ENCODE measurements around the gene MED12L.
"Not testable (repeated sequence)": the region's sequence is repeated elsewhere in the genome, so short reads cannot be mapped to it uniquely, and the experiment has no call there.

MED12L gene

GRCh38 chr3:151052756-151053155 lies 32.7 kb upstream of the MED12L start:
- TF ChIP-seq CTCF (IDR thresholded peaks at IDR 0.05; ENCODE audit: low read depth, low read length) = no peak
- no peak for DNase-seq (ENCODE audit: low read depth, low spot score)
- in situ Hi-C loops (cut with HindIII; ENCODE audit: low sequenced_read_pairs) = no loop called here
- no peak overlapping the region for H3K4me3 ChIP-seq (ENCODE audit: low read depth, low read length)

GRCh38 chr3:151058740-151059139 lies 26.7 kb upstream of the MED12L start:
- no peak for TF ChIP-seq CTCF (IDR thresholded peaks at IDR 0.05; ENCODE audit: low read depth, low read length)
- no peak for DNase-seq (ENCODE audit: low read depth, low spot score)
- in situ Hi-C loops (cut with HindIII; ENCODE audit: low sequenced_read_pairs) = no loop called here
- no peak overlapping the region for H3K4me3 ChIP-seq (ENCODE audit: low read depth, low read length)

DNA sequence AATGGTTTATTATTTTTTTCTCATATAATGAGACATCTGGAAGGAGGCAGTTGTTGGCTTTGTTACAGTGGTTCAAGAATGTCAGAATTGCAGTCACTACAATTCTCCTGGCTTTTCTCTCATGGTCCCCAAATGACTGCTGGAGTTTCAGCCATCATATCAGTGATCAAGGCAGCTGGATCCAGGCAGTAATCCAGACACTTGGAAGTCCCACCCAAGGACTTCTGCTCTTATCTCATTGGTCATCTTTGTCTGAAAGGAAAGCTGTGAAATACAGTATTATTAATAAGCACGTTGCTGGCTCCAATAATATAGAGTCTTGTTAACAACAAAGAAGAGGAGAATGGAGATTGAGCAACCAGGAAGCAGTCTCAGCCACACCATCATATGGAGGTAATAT lies 22.9 kb upstream of the MED12L start:
- TF ChIP-seq CTCF (IDR thresholded peaks at IDR 0.05; ENCODE audit: low read depth, low read length) = no peak
- in situ Hi-C loops (cut with HindIII; ENCODE audit: low sequenced_read_pairs) = no loop called here
- no peak overlapping the region for H3K4me3 ChIP-seq (ENCODE audit: low read depth, low read length)
- no peak for DNase-seq (ENCODE audit: low read depth, low spot score)

DNA sequence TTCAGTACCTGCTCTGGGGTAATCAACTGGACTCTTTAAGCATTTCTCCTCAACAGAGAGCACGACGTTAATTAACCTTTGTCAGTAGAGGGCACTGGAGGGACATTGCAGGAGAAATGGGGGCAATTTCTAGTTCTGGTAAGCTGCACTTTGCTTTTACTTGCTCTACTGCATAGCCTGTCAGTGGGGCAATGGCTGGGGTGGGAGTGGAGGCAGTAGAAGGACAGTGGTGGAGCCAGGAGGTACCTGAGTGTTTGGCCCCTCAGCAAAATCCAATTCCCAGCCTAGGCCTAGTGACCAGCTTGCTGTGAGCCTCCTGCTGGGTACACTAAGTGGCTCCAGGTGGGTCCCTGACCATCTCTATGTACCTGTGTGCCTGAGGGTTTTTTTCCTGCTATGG lies 18.3 kb upstream of the MED12L start:
- in situ Hi-C loops (cut with HindIII; ENCODE audit: low sequenced_read_pairs) = no loop called here
- TF ChIP-seq CTCF (IDR thresholded peaks at IDR 0.05; ENCODE audit: low read depth, low read length) = no peak
- H3K4me3 ChIP-seq (ENCODE audit: low read depth, low read length) = no peak overlapping the region
- DNase-seq (ENCODE audit: low read depth, low spot score) = no peak

GRCh38 chr3:151072842-151073241 lies 12.6 kb upstream of the MED12L start:
- in situ Hi-C loops (cut with HindIII; ENCODE audit: low sequenced_read_pairs); H3K4me3 ChIP-seq (ENCODE audit: low read depth, low read length); DNase-seq (ENCODE audit: low read depth, low spot score): not testable (repeated sequence)

DNA sequence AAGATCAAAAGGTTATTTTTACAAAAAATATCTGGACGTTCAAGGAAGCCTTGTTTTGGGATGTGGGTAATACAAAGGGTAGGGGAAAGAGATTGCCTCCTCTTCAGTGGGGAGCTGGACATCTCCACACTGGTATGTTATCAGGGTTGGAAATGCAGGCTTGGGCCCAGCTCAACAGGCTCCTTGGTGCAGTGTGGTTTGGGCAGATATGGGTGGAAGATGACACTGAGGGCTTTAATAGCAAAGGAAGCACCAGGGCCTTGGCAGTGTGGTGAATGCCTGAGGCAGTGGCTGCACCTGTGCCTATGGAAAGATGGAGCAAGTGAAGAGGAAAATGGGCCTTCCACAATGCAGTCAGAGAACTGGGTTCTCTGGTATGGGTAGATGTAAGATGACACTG lies 11.2 kb upstream of the MED12L start:
- in situ Hi-C loops (cut with HindIII; ENCODE audit: low sequenced_read_pairs) = no loop called here
- TF ChIP-seq CTCF (IDR thresholded peaks at IDR 0.05; ENCODE audit: low read depth, low read length) = no peak
- no peak for DNase-seq (ENCODE audit: low read depth, low spot score)
- no peak overlapping the region for H3K4me3 ChIP-seq (ENCODE audit: low read depth, low read length)

- TF ChIP-seq CTCF (IDR thresholded peaks at IDR 0.05; ENCODE audit: low read depth, low read length) = no peak
- in situ Hi-C loops (cut with HindIII; ENCODE audit: low sequenced_read_pairs) = no loop called here
- DNase-seq (ENCODE audit: low read depth, low spot score) = no peak
- H3K4me3 ChIP-seq (ENCODE audit: low read depth, low read length) = no peak overlapping the region
Measured at GRCh38 chr3:151075869-151076562, 9.4 kb upstream of the MED12L start.

Data from astrocyte of the spinal cord (primary cell).